Activated CD4-positive, alpha-beta T cell treated with anti-CD3 and anti-CD28 coated beads for 24 hours (primary cell): ENCODE measurements around the gene LETMD1.
"Not testable (repeated sequence)": the region's sequence is repeated elsewhere in the genome, so short reads cannot be mapped to it uniquely, and the experiment has no call there.

Experiments
- DNase-seq, 2 donors: peaks; one replicate each; pipeline ENCODE4 v3.0.0-alpha.2; 2020; ENCODE audit warnings: low read depth in 2 of 2

LETMD1 gene

DNA sequence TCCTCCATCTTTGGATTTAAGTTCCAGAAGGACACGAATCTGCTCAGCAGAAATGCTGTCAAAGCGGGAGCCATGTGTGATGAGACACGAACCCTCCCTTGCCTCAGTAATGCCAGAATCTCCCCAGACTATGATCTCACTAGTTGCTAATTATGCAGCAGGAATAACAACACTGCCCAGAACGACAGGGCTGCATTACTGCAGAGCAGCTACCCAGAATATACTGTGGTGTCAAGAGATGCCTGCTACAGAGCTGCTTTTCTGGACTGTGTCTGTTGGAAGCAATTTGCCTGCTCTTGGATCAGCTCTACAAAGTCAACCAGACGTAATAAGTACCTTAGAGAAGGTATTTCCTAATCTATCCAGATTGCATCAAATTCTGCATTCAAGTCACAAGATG, 29.8 kb downstream of the LETMD1 start:
- no peak for DNase-seq

DNA sequence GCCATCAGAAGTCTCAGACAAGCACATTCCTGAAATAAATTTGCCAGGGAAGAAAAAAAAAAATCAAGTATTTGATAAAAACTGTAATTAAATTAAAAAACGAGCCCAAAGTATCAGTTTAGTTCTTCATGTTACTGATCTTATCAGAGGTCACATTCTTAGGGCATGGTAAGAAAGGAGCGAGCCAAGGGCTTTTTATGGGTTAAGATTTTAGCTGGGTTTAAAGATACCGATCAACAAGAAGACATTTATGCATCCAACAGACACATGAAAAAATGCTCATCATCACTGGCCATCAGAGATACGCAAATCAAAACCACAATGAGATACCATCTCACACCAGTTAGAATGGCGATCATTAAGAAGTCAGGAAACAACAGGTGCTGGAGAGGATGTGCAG, 30.2 kb downstream of the LETMD1 start:
- not testable (repeated sequence) for DNase-seq

DNA sequence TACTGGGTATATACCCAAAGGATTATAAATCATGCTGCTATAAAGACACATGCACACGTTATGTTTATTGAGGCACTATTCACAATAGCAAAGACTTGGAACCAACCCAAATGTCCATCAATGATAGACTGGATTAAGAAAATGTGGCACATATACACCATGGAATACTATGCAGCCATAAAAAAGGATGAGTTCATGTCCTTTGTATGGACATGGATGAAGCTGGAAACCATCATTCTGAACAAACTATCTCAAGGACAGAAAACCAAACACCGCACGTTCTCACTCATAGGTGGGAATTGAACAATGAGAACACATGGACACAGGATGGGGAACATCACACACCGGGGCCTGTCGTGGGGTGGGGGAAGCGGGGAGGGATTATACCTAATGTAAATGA, 30.7 kb downstream of the LETMD1 start:
- not testable (repeated sequence) for DNase-seq

DNA sequence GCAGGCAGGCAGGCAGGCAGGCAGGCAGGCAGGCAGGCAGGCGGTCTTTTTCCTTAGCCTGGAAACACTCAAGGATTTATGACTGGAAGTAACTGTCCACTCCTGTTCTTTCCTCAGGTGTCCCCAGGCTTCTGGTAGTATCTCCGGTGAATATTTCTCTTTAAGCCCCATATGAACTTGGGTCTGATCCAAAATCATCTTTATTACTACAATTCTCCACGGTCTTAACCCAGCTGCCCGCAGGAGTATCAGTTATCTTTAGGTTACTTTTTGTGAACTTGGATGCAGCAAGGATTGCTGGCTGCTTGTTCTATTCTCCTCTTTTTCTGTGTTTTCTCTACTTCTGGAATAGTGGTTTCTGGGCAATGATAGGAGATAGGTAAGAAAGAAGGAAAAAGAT, 32.0 kb downstream of the LETMD1 start:
- DNase-seq: no peak

GRCh38 chr12:51081421-51081820, 33.3 kb downstream of the LETMD1 start:
- DNase-seq: no peak

GRCh38 chr12:51082561-51083125, 34.5 kb downstream of the LETMD1 start:
- no peak for DNase-seq

DNA sequence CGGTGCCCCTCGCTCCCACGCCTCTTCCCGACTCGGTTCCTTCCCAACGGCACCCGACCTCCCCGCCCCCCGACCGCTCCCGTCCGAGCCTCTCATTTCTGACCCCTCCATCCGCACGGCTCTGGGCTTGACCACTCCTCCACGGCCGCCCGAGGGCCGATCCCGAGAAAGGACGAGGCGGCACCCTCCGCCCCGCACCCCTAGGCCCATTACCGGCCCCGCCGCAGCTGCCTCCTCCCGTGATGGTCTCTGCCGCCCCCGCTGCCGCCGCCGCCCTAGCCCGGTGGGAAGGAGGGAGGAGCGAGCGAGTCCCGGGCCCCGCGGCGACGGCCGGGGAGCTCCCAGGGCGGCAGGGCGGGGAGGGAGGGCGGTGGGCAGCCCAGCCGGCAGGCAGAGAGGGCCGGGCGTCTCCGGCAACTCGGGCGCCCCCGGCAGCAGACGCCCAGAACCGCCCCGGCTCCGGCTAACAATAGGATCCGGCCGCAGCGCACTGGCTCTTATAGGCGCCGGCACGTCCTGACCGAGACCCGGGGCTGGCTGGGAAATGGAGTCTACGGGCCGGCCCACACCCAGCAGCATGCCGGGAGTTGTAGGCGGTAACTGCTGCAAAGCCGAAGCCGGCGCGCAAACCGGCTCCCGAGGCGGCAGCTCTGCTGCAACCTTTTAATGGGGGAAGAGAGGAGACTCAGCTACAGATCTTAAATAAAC, 35.2 kb downstream of the LETMD1 start, which contains the start of gene CSRNP2:
Gene CSRNP2, minus strand, starts transcription at position 471 of the 708 bp plus-strand sequence. CDS start 7,035 bp downstream, outside the sequence.
- peak; percentile 90 for DNase-seq

GRCh38 chr12:51085757-51086156, 37.6 kb downstream of the LETMD1 start:
- DNase-seq: no peak

- DNase-seq: no peak
Measured at GRCh38 chr12:51086933-51087332, 38.8 kb downstream of the LETMD1 start.

DNA sequence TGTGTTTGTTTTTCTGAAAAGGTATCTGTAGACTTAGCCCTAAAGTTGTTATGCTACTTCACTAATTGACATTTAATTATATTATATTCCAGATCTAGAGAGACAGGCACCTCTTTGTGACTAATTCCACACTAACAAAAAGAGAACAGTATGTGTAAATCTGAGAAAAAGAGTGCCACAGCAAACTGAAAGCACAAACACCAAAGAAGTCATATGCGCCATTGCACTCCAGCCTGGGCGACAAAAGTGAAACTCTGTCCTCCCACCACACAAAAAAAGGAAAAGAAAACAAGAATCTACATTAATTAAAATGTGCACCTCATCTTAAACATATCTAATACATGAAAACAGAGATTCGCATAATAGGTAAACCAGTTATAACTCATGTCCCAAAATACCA, 39.7 kb downstream of the LETMD1 start:
- DNase-seq: no peak

DNA sequence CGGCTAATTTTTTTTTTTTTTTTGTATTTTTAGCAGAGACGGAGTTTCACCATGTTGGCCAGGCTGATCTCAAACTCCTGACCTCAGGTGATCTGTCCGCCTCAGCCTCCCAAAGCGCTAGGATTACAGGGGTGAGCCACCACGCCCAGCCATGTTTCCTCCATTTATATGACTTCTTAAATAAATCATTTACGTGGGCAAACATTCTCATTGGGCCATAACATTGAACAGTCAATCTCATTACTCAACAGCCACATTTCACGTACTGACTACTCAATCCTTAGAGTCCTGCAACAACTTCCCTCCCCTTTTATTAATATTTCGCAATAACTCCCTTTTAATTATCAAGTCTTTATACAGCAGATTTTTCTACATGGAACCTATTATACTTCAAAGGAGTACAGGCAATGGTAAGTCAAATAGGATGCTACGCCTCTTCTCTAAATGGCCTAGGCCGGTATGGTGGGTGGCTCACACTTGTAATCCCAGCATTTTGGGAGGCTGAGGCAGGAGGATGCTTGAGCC, 42.6 kb downstream of the LETMD1 start:
- no peak for DNase-seq

DNA sequence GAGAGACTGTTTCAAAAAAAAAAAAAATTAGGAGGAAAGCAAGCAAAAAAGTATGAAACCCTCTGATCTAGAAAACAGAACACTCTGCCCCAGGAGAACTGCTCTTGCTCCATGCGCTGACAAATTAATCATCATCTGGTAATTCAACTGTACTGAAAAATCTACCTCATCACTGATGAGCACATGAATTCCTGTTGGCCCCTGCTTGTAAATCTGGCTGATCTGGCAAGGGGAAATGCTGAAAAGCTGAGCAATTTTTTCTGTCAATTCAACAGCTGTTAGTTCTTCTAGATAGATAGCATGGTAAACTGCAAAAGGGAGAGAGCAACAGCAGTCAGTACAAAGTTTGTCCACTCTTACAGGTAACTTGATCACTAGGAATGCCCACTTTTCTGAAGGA, 50.5 kb downstream of the LETMD1 start:
- DNase-seq: no peak

DNA sequence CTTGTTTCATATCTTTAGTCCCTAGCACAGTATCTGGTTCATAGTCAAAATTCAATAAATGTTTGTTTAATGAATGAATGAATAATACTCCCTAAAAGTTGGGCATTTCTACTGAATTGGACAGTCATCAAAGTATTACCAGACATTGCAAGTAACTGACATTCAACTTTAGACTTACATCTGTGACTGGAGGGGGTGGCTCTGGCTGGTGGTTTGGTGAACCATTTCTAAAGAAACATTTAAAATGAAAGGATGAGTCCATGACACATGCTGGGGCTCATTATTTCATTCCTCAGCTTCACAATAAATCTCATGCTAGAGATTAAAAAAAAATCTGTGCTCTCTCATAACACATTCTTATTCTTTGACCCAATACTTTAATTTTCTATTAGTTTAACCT, 55.9 kb downstream of the LETMD1 start:
- no peak for DNase-seq

DNA sequence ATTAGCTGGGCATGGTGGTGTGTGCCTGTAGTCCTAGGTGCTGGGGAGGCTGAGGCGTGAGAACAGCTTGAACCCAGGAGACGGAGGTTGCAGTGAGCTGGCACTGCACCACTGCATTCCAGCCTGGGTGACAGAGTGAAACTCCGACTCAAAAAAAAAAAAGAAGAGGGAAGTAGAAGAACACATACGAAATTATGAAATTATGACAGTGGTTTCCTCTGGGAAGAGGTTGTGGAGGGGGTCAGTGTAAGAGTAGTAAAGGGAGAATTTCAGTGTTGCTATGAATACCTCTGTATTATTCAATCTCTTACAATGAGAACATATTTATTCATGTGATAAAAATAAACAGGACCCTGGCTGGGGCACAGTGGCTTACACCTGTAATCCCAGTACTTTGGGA, 60.0 kb downstream of the LETMD1 start:
- no peak for DNase-seq
